ENCODE results near the gene EEPD1.
"Not testable (repeated sequence)": the region's sequence is repeated elsewhere in the genome, so short reads cannot be mapped to it uniquely, and the experiment has no call there.

Gene EEPD1

DNA sequence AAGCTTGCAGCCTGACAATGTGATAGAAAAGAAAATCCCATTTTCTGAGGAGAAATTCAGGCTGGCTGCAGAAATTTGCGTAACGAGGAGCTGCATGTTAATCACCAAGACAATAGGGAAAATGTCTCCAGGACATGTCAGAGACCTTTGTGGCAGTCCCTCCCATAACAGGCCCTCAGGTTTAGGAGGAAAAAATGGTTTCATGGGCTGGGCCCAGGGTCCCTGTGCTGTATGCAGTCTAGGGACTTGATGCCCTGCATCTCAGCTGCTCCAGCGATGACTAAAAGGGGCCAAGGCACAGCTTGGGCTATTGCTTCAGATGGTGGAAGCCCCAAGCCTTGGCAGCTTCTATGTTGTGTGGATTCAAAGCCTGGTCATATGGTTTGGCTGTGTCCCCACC is 168.2 kb downstream of the EEPD1 start:
- DNase-seq (ENCODE audit: low read depth) = not testable (repeated sequence)

- DNase-seq (ENCODE audit: low read depth) = no peak
These were observed 183.3 kb downstream of the EEPD1 start for GRCh38 chr7:36336390-36336789.

- DNase-seq (ENCODE audit: low read depth) = no peak
These were observed 185.2 kb downstream of the EEPD1 start for GRCh38 chr7:36338256-36338655.

DNA sequence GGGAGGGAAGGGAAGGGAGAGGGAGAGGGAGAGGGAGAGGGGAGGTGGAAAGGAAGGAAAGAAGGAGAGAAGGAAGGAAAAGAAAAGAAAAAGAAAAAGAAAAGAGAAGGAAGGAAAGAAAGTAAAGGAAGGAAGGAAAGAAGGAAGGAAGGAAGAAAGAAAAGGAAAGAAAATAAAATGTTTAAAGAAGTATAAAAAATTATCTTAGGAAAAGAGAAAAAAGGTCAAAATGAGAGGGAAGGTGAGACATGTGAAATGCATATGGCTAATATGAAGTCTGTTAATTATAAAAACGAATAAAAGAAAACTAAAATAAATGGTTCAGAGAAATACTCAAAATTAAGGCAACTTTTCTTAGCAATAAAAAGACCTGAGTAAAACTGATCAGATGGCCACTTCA is 190.5 kb downstream of the EEPD1 start:
- no peak for DNase-seq (ENCODE audit: low read depth)

DNA sequence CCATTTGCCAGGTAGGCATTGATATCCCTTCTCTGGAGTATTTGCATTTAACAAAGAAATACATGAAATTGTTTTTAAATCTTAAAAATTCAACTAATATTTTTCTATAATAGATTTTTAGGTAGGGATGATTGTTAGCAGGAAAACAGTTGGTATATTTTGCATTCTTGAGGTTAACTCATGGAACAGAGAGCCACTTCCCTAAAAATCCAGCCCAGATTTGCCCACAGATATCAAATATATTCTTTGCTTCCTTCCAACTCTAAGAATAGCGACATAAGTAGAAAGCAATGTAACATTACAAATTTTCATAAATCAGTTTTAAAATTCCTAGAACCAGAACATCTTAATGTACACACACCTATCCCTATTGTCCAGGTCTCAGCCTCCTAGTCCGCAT is 191.6 kb downstream of the EEPD1 start:
- no peak for DNase-seq (ENCODE audit: low read depth)

- no peak for DNase-seq (ENCODE audit: low read depth)
These were observed 193.3 kb downstream of the EEPD1 start for GRCh38 chr7:36346260-36346831.

DNA sequence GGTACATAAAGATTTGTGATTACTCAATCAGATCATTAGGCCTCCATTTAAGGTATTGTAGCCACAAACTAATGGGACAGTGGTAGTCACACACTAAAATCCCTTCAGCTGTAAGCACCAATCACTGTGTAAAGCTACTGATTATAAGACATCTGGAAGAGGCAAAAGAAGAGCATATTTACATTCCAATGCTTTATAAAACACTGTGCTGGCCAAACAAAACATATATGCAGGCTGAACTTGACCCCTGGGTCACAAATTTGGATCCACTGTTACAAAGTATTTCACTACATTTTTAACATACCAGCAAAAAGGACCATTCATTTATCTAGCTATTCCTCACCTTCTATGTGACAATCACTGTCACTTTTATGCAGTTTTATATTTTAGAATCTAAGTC is 195.2 kb downstream of the EEPD1 start:
- DNase-seq (ENCODE audit: low read depth) = peak; percentile 59

DNA sequence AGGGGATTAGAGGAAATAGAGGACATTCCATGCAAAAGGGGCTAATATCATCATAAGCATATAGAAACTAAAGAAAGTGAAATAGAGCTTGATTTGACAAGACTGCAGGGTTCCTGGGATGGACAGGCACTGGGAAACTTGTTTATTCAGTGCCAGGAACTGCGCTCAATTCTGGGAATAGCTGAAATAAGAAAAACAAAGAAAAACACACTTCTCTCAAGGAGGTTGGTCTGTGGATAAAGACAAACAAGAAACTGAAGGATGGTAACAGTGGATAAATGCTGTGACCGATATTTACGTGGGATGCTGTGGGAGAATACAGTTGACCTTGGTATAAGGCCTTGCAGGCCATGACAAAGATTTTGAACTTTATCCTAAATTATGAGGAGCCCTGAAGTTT is 195.7 kb downstream of the EEPD1 start:
- no peak for DNase-seq (ENCODE audit: low read depth)

- no peak for DNase-seq (ENCODE audit: low read depth)
These were observed 196.6 kb downstream of the EEPD1 start for GRCh38 chr7:36349626-36350025.

Data from fibroblast of the conjunctiva (primary cell).